Trophoblast cell (in vitro differentiated cells and primary cell): ENCODE measurements around the gene LDHB.

Source experiments
- DNase-seq, 2 donors: peaks; one replicate each; pipeline ENCODE4 v3.0.0-alpha.2; 2016
- H2AFZ ChIP-seq: 2 replicates; pipeline ENCODE4 v1.6.1; 2013; ENCODE audit warnings: low read length, moderate library complexity, mild to moderate bottlenecking; ENCODE audit not compliant: insufficient read depth, poor library complexity
- H2AK5ac ChIP-seq: 2 replicates; pipeline ENCODE4 v1.6.1; 2013; ENCODE audit warnings: mild to moderate bottlenecking, low read length
- H2BK120ac ChIP-seq: 2 replicates; pipeline ENCODE4 v1.6.1; 2013; ENCODE audit warnings: low read length, mild to moderate bottlenecking, moderate library complexity; ENCODE audit not compliant: insufficient read depth, poor library complexity
- H2BK12ac ChIP-seq: 2 replicates; pipeline ENCODE4 v1.6.1; 2013; ENCODE audit warnings: mild to moderate bottlenecking, low read length, moderate library complexity
- H2BK5ac ChIP-seq: 2 replicates; pipeline ENCODE4 v1.6.1; 2013; ENCODE audit warnings: low read length, low read depth, moderate library complexity, mild to moderate bottlenecking; ENCODE audit not compliant: poor library complexity
- H3K14ac ChIP-seq: 2 replicates; pipeline ENCODE4 v1.6.1; 2013; ENCODE audit warnings: mild to moderate bottlenecking, low read length
- H3K18ac ChIP-seq: 2 replicates; pipeline ENCODE4 v1.6.1; 2013; ENCODE audit warnings: mild to moderate bottlenecking, low read length
- H3K23ac ChIP-seq: 2 replicates; pipeline ENCODE4 v1.6.1; 2013; ENCODE audit warnings: low read length
- H3K27ac ChIP-seq: 2 replicates; pipeline ENCODE4 v1.5.1; 2013; ENCODE audit warnings: low read depth, mild to moderate bottlenecking, inconsistent platforms, low read length, moderate library complexity
- H3K27me3 ChIP-seq: 2 replicates; pipeline ENCODE4 v1.6.1; 2013; ENCODE audit warnings: inconsistent platforms, mild to moderate bottlenecking, low read length, moderate library complexity; ENCODE audit not compliant: insufficient read depth
- H3K36me3 ChIP-seq, 2 experiments: 1 replicate in 1 of 2; 2 replicates in 1 of 2; pipeline ENCODE4 v1.6.1; 2013; ENCODE audit warnings: low read length in 2 of 2, mild to moderate bottlenecking in 2 of 2, moderate library complexity in 1 of 2; ENCODE audit not compliant: insufficient read depth in 2 of 2, control insufficient read depth in 1 of 2
- H3K4ac ChIP-seq: 2 replicates; pipeline ENCODE4 v1.6.1; 2013; ENCODE audit warnings: low read depth, mild to moderate bottlenecking, low read length, moderate library complexity
- H3K4me1 ChIP-seq, 2 experiments: 1 replicate in 1 of 2; 2 replicates in 1 of 2; pipeline ENCODE4 v1.6.1; 2013; ENCODE audit warnings: low read length in 2 of 2, mild to moderate bottlenecking in 2 of 2, moderate library complexity in 1 of 2; ENCODE audit not compliant: insufficient read depth in 2 of 2, control insufficient read depth in 1 of 2
- H3K4me2 ChIP-seq: 2 replicates; pipeline ENCODE4 v1.6.1; 2013; ENCODE audit warnings: inconsistent platforms, mild to moderate bottlenecking, low read length, moderate library complexity
- H3K4me3 ChIP-seq: 2 replicates; pipeline ENCODE4 v1.5.1; 2013; ENCODE audit warnings: mild to moderate bottlenecking, low read depth, low read length, inconsistent platforms
- H3K79me1 ChIP-seq: one replicate; pipeline ENCODE4 v1.6.1; 2013; ENCODE audit warnings: low read length
- H3K79me2 ChIP-seq: 2 replicates; pipeline ENCODE4 v1.6.1; 2013; ENCODE audit warnings: low read length, mild to moderate bottlenecking; ENCODE audit not compliant: control insufficient read depth, insufficient read depth, poor library complexity
- H3K9ac ChIP-seq: 2 replicates; pipeline ENCODE4 v1.6.1; 2013; ENCODE audit warnings: mild to moderate bottlenecking, low read length
- H3K9me3 ChIP-seq: 2 replicates; pipeline ENCODE4 v1.6.1; 2013; ENCODE audit warnings: low read depth, mild to moderate bottlenecking, control low read depth, inconsistent platforms, low read length; ENCODE audit not compliant: insufficient read depth
- H4K12ac ChIP-seq: 2 replicates; pipeline ENCODE4 v1.6.1; 2013; ENCODE audit warnings: low read depth, mild to moderate bottlenecking, low read length, moderate library complexity
- H4K8ac ChIP-seq: 2 replicates; pipeline ENCODE4 v1.6.1; 2013; ENCODE audit warnings: low read depth, mild to moderate bottlenecking, low read length, moderate library complexity
- H4K91ac ChIP-seq: one replicate; pipeline ENCODE4 v1.6.1; 2013; ENCODE audit warnings: low read depth, mild to moderate bottlenecking, low read length, moderate library complexity
- WGBS: extraction: QIAGEN DNeasy Blood & Tissue Kit; methylation state at CpG from one replicate; pipeline ENCODE4 v1.1.7; 2013; ENCODE audit warnings: missing lambda C conversion rate; ENCODE audit not compliant: insufficient read length, insufficient coverage; ENCODE audit errors: extremely low coverage; 5-methylcytosine and 5-hydroxymethylcytosine counted together

Gene LDHB

GRCh38 chr12:21690704-21691368, 33.2 kb upstream of the LDHB start:
- no peak overlapping the region for H3K27ac ChIP-seq
- WGBS: no CpG with 5 or more reads among the region's 2 CpGs
- peaks cover 6% of the 10 kb centered on the region for H3K9me3 ChIP-seq
- no peak overlapping the region for H4K8ac ChIP-seq
- no peak overlapping the region for H2AFZ ChIP-seq
- H2BK5ac ChIP-seq: no peak overlapping the region
- no peaks in the 10 kb centered on the region for H3K79me2 ChIP-seq
- H3K27me3 ChIP-seq: no peaks in the 10 kb centered on the region
- H3K9ac ChIP-seq: no peak overlapping the region
- H3K18ac ChIP-seq: no peak overlapping the region
- no peaks in the 10 kb centered on the region for H3K4me1 ChIP-seq
- no peak overlapping the region for H3K4me3 ChIP-seq
- H2BK12ac ChIP-seq: no peak overlapping the region
- H4K91ac ChIP-seq: no peak overlapping the region
- no peak overlapping the region for H2AK5ac ChIP-seq
- H3K4me2 ChIP-seq: no peak overlapping the region
- H3K79me1 ChIP-seq: no peaks in the 10 kb centered on the region
- no peak overlapping the region for H2BK120ac ChIP-seq
- no peak overlapping the region for H4K12ac ChIP-seq
- no peak overlapping the region for H3K4ac ChIP-seq
- DNase-seq: no peak
- no peaks in the 10 kb centered on the region for H3K36me3 ChIP-seq
- no peak overlapping the region for H3K14ac ChIP-seq
- H3K23ac ChIP-seq: no peak overlapping the region

- Histone ChIP-seq H3K27me3 (no peaks in the 10 kb centered on the region), H2BK12ac (no peak overlapping the region), H3K4me2 (no peak overlapping the region), H4K91ac (no peak overlapping the region), H3K9me3 (peaks cover 5% of the 10 kb centered on the region), H3K23ac (no peak overlapping the region), H3K79me1 (no peaks in the 10 kb centered on the region), H2AK5ac (no peak overlapping the region), H2BK5ac (no peak overlapping the region), H3K14ac (no peak overlapping the region), H3K18ac (no peak overlapping the region), H4K8ac (no peak overlapping the region), H3K4me3 (no peak overlapping the region), H3K79me2 (no peaks in the 10 kb centered on the region), H3K27ac (no peak overlapping the region), H3K36me3 (no peaks in the 10 kb centered on the region), H3K9ac (peak overlapping the region; percentile 26), H2AFZ (no peak overlapping the region), H3K4me1 (no peaks in the 10 kb centered on the region), H4K12ac (no peak overlapping the region), H3K4ac (no peak overlapping the region), H2BK120ac (no peak overlapping the region)
- no CpG with 5 or more reads among the region's 3 CpGs for WGBS
- DNase-seq: no peak
Measured at GRCh38 chr12:21683115-21683514, 25.5 kb upstream of the LDHB start.

GRCh38 chr12:21678959-21679358, 21.3 kb upstream of the LDHB start:
- H3K4me2 ChIP-seq: no peak overlapping the region

GRCh38 chr12:21677622-21678277, 20.1 kb upstream of the LDHB start:
- H2AFZ ChIP-seq: no peak overlapping the region
- no CpG with 5 or more reads among the region's 7 CpGs for WGBS
- H3K9ac ChIP-seq: no peak overlapping the region
- H3K14ac ChIP-seq: no peak overlapping the region
- no peak overlapping the region for H3K18ac ChIP-seq
- H3K4me2 ChIP-seq: no peak overlapping the region
- no peak overlapping the region for H2AK5ac ChIP-seq
- H3K4me3 ChIP-seq: no peak overlapping the region
- H3K4me1 ChIP-seq: no peaks in the 10 kb centered on the region
- H2BK120ac ChIP-seq: no peak overlapping the region
- no peaks in the 10 kb centered on the region for H3K36me3 ChIP-seq
- H3K27me3 ChIP-seq: no peaks in the 10 kb centered on the region
- H4K91ac ChIP-seq: no peak overlapping the region
- DNase-seq: no peak
- no peak overlapping the region for H2BK5ac ChIP-seq
- no peak overlapping the region for H3K27ac ChIP-seq
- no peak overlapping the region for H2BK12ac ChIP-seq
- no peak overlapping the region for H3K23ac ChIP-seq
- H4K8ac ChIP-seq: no peak overlapping the region
- no peaks in the 10 kb centered on the region for H3K79me2 ChIP-seq
- no peaks in the 10 kb centered on the region for H3K79me1 ChIP-seq
- H3K9me3 ChIP-seq: peaks cover 1% of the 10 kb centered on the region
- no peak overlapping the region for H4K12ac ChIP-seq
- no peak overlapping the region for H3K4ac ChIP-seq

More at GRCh38 chr12:21678959-21679358, 21.3 kb upstream of the LDHB start:
- Histone ChIP-seq H3K14ac (no peak overlapping the region), H3K4me3 (no peak overlapping the region), H3K9me3 (no peaks in the 10 kb centered on the region), H4K8ac (no peak overlapping the region), H2BK120ac (no peak overlapping the region), H3K79me1 (no peaks in the 10 kb centered on the region), H4K12ac (no peak overlapping the region), H2AK5ac (no peak overlapping the region), H3K27me3 (no peaks in the 10 kb centered on the region), H4K91ac (no peak overlapping the region), H3K9ac (no peak overlapping the region), H3K36me3 (no peaks in the 10 kb centered on the region), H2BK12ac (no peak overlapping the region), H3K27ac (no peak overlapping the region), H2BK5ac (no peak overlapping the region), H3K23ac (no peak overlapping the region), H3K79me2 (no peaks in the 10 kb centered on the region), H3K18ac (no peak overlapping the region), H3K4ac (no peak overlapping the region), H2AFZ (no peak overlapping the region), H3K4me1 (no peaks in the 10 kb centered on the region)
- no CpG with 5 or more reads among the region's 1 CpG for WGBS
- no peak for DNase-seq
